SK-N-SH (cell line): ENCODE data around the gene RECK. TPM values are rescaled to one million over a fixed set of nuclear protein-coding genes. Genes with fewer than 3 reads are reported as not detected.

Experiments
- CTCF ChIA-PET: fragments of 300-600, 350-600 bp; formaldehyde crosslinking; extraction: SDS; loops from one replicate; lab custom pipeline; 2021; lab: Yijun Ruan, JAX
- POLR2A ChIA-PET: fragments of 350-600 bp; sonication (Branson Sonifier 250); formaldehyde crosslinking; extraction: SDS; loops from one replicate; lab custom pipeline; 2020; ENCODE audit warnings: antibody characterized with exemption, inconsistent platforms; lab: Yijun Ruan, JAX
- DNase-seq: peaks from one replicate; pipeline ENCODE4 v3.0.0; 2012
- H2AFZ ChIP-seq: fragments of 200-600 bp; sonication (generic); 2 replicates; pipeline ENCODE4 v1.8.1; 2016; ENCODE audit warnings: antibody characterized with exemption, mild to moderate bottlenecking, low read depth
- H3F3A ChIP-seq: fragments of 200-600 bp; sonication (generic); replicated peaks from 2 replicates; pipeline ENCODE3; 2016; ENCODE audit warnings: antibody characterized with exemption, mild to moderate bottlenecking; ENCODE audit not compliant: insufficient read depth
- H3K27ac ChIP-seq, 2 experiments: fragments of 200-500 bp in 1 of 2; fragments of 200-600 bp in 1 of 2; sonication (Bioruptor generic) in 1 of 2; sonication (generic), shearing (Covaris generic) in 1 of 2; 2 replicates each; pipeline versions ENCODE4 v1.5.1 to v1.6.1; 2014 to 2016; ENCODE audit warnings: low read depth in 2 of 2, inconsistent platforms in 1 of 2, low read length in 1 of 2, mild to moderate bottlenecking in 1 of 2, mixed read lengths in 1 of 2
- H3K27me3 ChIP-seq: fragments of 200-600 bp; sonication (generic), shearing (Covaris generic); 2 replicates; pipeline ENCODE4 v1.6.1; 2016; ENCODE audit warnings: mixed run types; ENCODE audit not compliant: insufficient read depth
- H3K36me3 ChIP-seq, 2 experiments: fragments of 200-500 bp in 1 of 2; fragments of 200-600 bp in 1 of 2; sonication (Bioruptor generic) in 1 of 2; sonication (generic) in 1 of 2; replicated peaks in 1 of 2; 2 replicates each; pipeline versions ENCODE3 to v1.5.1; 2014 to 2016; ENCODE audit warnings: low read length in 1 of 2, mild to moderate bottlenecking in 1 of 2; ENCODE audit not compliant: insufficient read depth in 2 of 2, control insufficient read depth in 1 of 2
- H3K4me1 ChIP-seq, 2 experiments: fragments of 200-500 bp in 1 of 2; fragments of 200-600 bp in 1 of 2; sonication (Bioruptor generic) in 1 of 2; sonication (generic), shearing (Covaris generic) in 1 of 2; 2 replicates each; pipeline versions ENCODE4 v1.5.1 to v1.6.1; 2014 to 2016; ENCODE audit warnings: low read depth in 1 of 2, low read length in 1 of 2, mixed run types in 1 of 2; ENCODE audit not compliant: insufficient read depth in 2 of 2, control insufficient read depth in 1 of 2
- H3K4me2 ChIP-seq: fragments of 200-600 bp; sonication (generic), shearing (Covaris generic); 2 replicates; pipeline ENCODE4 v1.6.1; 2017; ENCODE audit warnings: mixed run types
- H3K4me3 ChIP-seq, 2 experiments: fragments of 200-500 bp in 1 of 2; fragments of 200-600 bp in 1 of 2; sonication (Bioruptor generic) in 1 of 2; sonication (generic), shearing (Covaris generic) in 1 of 2; 2 replicates each; pipeline versions ENCODE4 v1.5.1 to v1.8.1; 2014 to 2016; ENCODE audit warnings: low read depth in 2 of 2, inconsistent platforms in 1 of 2, low read length in 1 of 2, mild to moderate bottlenecking in 1 of 2, mixed read lengths in 1 of 2, moderate library complexity in 1 of 2
- H3K79me2 ChIP-seq: fragments of 200-600 bp; sonication (generic); 2 replicates; pipeline ENCODE4 v1.8.1; 2017; ENCODE audit warnings: mild to moderate bottlenecking; ENCODE audit not compliant: insufficient read depth
- H3K9ac ChIP-seq: fragments of 200-600 bp; sonication (generic); 2 replicates; pipeline ENCODE4 v1.6.1; 2017; ENCODE audit warnings: mixed run types
- H3K9me2 ChIP-seq: fragments of 200-600 bp; sonication (generic); 2 replicates; pipeline ENCODE4 v1.6.1; 2017; ENCODE audit warnings: mixed run types
- H3K9me3 ChIP-seq: fragments of 200-600 bp; sonication (generic); 2 replicates; pipeline ENCODE4 v1.6.1; 2017; ENCODE audit warnings: mixed run types, mild to moderate bottlenecking, moderate library complexity
- H4K20me1 ChIP-seq: fragments of 200-600 bp; sonication (generic); 2 replicates; pipeline ENCODE4 v1.6.1; 2017; ENCODE audit warnings: mild to moderate bottlenecking, mixed run types; ENCODE audit not compliant: insufficient read depth
- ELF1 ChIP-seq: IDR thresholded peaks from 2 replicates; pipeline ENCODE4 v1.4.0; 2012
- FOSL2 ChIP-seq: IDR thresholded peaks from 2 replicates; pipeline ENCODE4 v1.4.0; 2012; ENCODE audit warnings: low read depth, mild to moderate bottlenecking, moderate library complexity, borderline replicate concordance
- FOXM1 ChIP-seq: IDR thresholded peaks from 2 replicates; pipeline ENCODE4 v1.4.0; 2012; ENCODE audit warnings: low read depth, mild to moderate bottlenecking
- JUND ChIP-seq: IDR thresholded peaks from 2 replicates; pipeline ENCODE4 v1.4.0; 2012
- REST ChIP-seq: IDR thresholded peaks from 2 replicates; pipeline ENCODE4 v1.6.1; 2012; ENCODE audit warnings: mild to moderate bottlenecking, low read depth, low read length, moderate library complexity
- SIN3A ChIP-seq: IDR thresholded peaks from 2 replicates; pipeline ENCODE4 v1.6.1; 2012; ENCODE audit warnings: low read depth, mild to moderate bottlenecking, low read length, moderate library complexity, borderline replicate concordance
- TEAD4 ChIP-seq: IDR thresholded peaks from 2 replicates; pipeline ENCODE4 v1.4.0; 2012; ENCODE audit warnings: mild to moderate bottlenecking, borderline replicate concordance; ENCODE audit not compliant: insufficient read depth
- USF1 ChIP-seq: IDR thresholded peaks from 2 replicates; pipeline ENCODE4 v1.4.0; 2012; ENCODE audit warnings: low read depth, borderline replicate concordance
- YY1 ChIP-seq: IDR thresholded peaks from 2 replicates; pipeline ENCODE4 v1.4.0; 2012; ENCODE audit warnings: low read depth, mild to moderate bottlenecking
- WGBS: methylation state at CpG from one replicate; pipeline ENCODE4 v1.1.6; 2017; ENCODE audit warnings: low lambda C conversion rate; 5-methylcytosine and 5-hydroxymethylcytosine counted together
- polyA plus RNA-seq, 3 experiments: library from polyadenylated mRNA; depleted of rRNA; stranded (reverse); fragments of >200 nt; gene quantifications; 2 replicates each; pipeline ENCODE4 v1.2.3, GENCODE V29; 2012
- TF ChIP-seq, protein P1 (sequence below): IDR thresholded peaks from 2 replicates; pipeline ENCODE4 v1.4.0; 2012; ENCODE audit warnings: low read depth

The RECK gene
- polyA plus RNA-seq, 1 of the 3 experiments (the other 2 are of a cell fraction), result 22.8 TPM

DNA sequence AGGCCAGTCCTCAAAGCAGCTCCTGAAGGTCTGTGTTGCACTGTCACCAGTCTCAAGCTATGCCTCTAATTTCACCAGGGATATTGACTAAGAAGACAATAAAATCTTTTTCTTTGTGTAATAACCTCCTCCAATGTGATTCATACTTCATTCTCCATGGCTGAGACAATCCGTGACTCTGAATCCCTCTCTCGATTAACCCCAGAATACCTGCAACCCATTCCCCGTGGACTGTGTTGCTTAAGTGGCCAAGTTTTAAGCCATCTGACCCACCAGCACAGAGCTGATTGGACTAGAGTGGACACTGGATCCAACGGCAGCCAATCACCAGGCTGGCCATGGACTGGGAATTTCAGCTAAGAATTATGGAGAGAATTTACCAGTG is 127.1 kb downstream of the RECK start:
- Histone ChIP-seq H3K9me2 (no peaks in the 10 kb centered on the region), H3K4me1 (peaks cover 28 to 50% of the 10 kb centered on the region in 2 experiments; a peak in 3 of 4 replicates), H3K27ac (peak overlapping the region; percentile 81 to 84), H4K20me1 (no peaks in the 10 kb centered on the region), H2AFZ (no peak overlapping the region), H3K4me3 (no peak overlapping the region), H3K27me3 (no peaks in the 10 kb centered on the region), H3F3A (peaks cover 45% of the 10 kb centered on the region), H3K9me3 (no peaks in the 10 kb centered on the region), H3K9ac (peak overlapping the region; percentile 53), H3K79me2 (no peaks in the 10 kb centered on the region), H3K36me3 (peaks cover 0 to 8% of the 10 kb centered on the region in 2 experiments), H3K4me2 (peak overlapping the region; percentile 67; the same call in 1 of the 2 replicates)
- TF ChIP-seq FOSL2 (peak; percentile 48; the same call in 1 of the 2 replicates), JUND (0 out of 2 replicates have a peak, but pooled peaks have one; percentile 10), YY1 (no peak), USF1 (peak; percentile 40; the same call in 1 of the 2 replicates)
- WGBS, result 32% methylated on average over 4 of the region's 4 CpGs
- DNase-seq, result no peak
- POLR2A ChIA-PET, result interaction anchor here (1.3 to 5.7 kb wide), 8 partner anchors 9 to 89 kb away, joined by 3 to 38 read pairs (median 7); partner anchors contain the start of genes CLTA and GLIPR2
- CTCF ChIA-PET, result interaction anchor here (1.0 to 8.8 kb wide), 14 partner anchors 14 to 209 kb away, joined by 3 to 167 read pairs (median 7); partner anchors contain the start of genes CLTA and GLIPR2

DNA sequence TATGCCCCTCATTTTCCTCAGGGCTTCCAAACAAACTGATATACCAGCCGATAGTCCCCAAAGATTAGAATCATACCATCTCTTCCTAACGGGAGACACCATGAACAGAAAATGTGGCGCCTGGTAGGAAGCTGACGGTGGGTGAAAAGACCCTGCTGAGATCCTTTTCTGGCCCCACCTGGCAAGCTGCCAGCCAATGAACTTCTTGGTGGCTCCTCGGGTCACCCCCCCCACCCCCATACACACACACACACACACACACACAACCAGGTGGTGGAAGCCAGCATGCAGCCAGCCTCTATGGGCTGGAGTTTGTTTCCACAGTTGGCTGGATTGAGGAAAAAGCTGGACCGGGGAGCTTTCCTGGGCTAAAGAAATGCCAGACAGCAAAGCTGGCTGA is 127.7 kb downstream of the RECK start:
- ChIA-PET POLR2A (interaction anchor here (1.5 to 5.7 kb wide), 7 partner anchors 16 to 90 kb away, joined by 3 to 38 read pairs (median 7); partner anchors contain the start of genes CLTA and GLIPR2), CTCF (interaction anchor here (1.0 to 8.8 kb wide), 14 partner anchors 9 to 209 kb away, joined by 3 to 167 read pairs (median 8); partner anchors contain the start of genes CLTA and GLIPR2)
- Histone ChIP-seq H3K4me2 (no peak overlapping the region), H3K79me2 (no peaks in the 10 kb centered on the region), H3K9me3 (no peaks in the 10 kb centered on the region), H4K20me1 (no peaks in the 10 kb centered on the region), H2AFZ (no peak overlapping the region), H3F3A (peaks cover 45% of the 10 kb centered on the region), H3K27me3 (no peaks in the 10 kb centered on the region), H3K9me2 (no peaks in the 10 kb centered on the region), H3K4me1 (peaks cover 28 to 46% of the 10 kb centered on the region in 2 experiments; a peak in 3 of 4 replicates), H3K4me3 (no peak overlapping the region), H3K27ac (peak overlapping the region; percentile 81 to 84; a peak in 2 of 4 replicates), H3K9ac (no peak overlapping the region), H3K36me3 (peaks cover 0 to 5% of the 10 kb centered on the region in 2 experiments)
- TF ChIP-seq FOXM1 (no peak), SIN3A (no peak), REST (no peak), TEAD4 (no peak), ELF1 (no peak)
- TF ChIP-seq, protein P1, sequence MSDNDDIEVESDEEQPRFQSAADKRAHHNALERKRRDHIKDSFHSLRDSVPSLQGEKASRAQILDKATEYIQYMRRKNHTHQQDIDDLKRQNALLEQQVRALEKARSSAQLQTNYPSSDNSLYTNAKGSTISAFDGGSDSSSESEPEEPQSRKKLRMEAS, result no peak
- DNase-seq, result no peak
- 94% methylated on average over 5 of the region's 6 CpGs for WGBS
